Neural progenitor cell (in vitro differentiated cells): ENCODE measurements around the gene JMJD4. TPM values are rescaled to one million over a fixed set of nuclear protein-coding genes. Genes with fewer than 3 reads are reported as not detected.

Experiments
- DNase-seq: peaks from one replicate; pipeline ENCODE4 v3.0.0-alpha.2; 2016; ENCODE audit warnings: low spot score
- H2AFZ ChIP-seq: fragments of 200-600 bp; sonication (generic); replicated peaks from 2 replicates; pipeline ENCODE4 v1.6.1; 2016; ENCODE audit warnings: antibody characterized with exemption
- H3F3A ChIP-seq: fragments of 200-600 bp; sonication (generic); 2 replicates; pipeline ENCODE4 v1.6.1; 2016; ENCODE audit warnings: antibody characterized with exemption, low read depth
- H3K27ac ChIP-seq: fragments of 200-600 bp; sonication (generic); 2 replicates; pipeline ENCODE4 v1.5.1; 2016; ENCODE audit warnings: mild to moderate bottlenecking
- H3K27me3 ChIP-seq: fragments of 200-600 bp; sonication (generic); 2 replicates; pipeline ENCODE4 v1.6.1; 2016; ENCODE audit warnings: mild to moderate bottlenecking, moderate library complexity
- H3K36me3 ChIP-seq: fragments of 200-600 bp; sonication (generic); 2 replicates; pipeline ENCODE4 v1.5.1; 2016
- H3K4me1 ChIP-seq: fragments of 200-600 bp; sonication (generic); 2 replicates; pipeline ENCODE4 v1.6.1; 2016; ENCODE audit warnings: mixed run types
- H3K4me2 ChIP-seq: fragments of 200-600 bp; sonication (generic); 2 replicates; pipeline ENCODE4 v1.6.1; 2016
- H3K4me3 ChIP-seq: fragments of 200-600 bp; sonication (generic); 2 replicates; pipeline ENCODE4 v1.5.1; 2016
- H3K79me2 ChIP-seq: fragments of 200-600 bp; sonication (generic); 2 replicates; pipeline ENCODE4 v1.6.1; 2016; ENCODE audit warnings: low read depth
- H3K9ac ChIP-seq: fragments of 200-600 bp; sonication (generic); 2 replicates; pipeline ENCODE4 v1.6.1; 2016
- H3K9me3 ChIP-seq: fragments of 200-600 bp; sonication (generic); 2 replicates; pipeline ENCODE4 v1.5.1; 2016; ENCODE audit warnings: low read depth
- H4K20me1 ChIP-seq: fragments of 200-600 bp; sonication (generic); 2 replicates; pipeline ENCODE4 v1.6.1; 2016; ENCODE audit warnings: low read depth
- H3K27ac Mint-ChIP-seq: 3 replicates; pipeline ENCODE4 v1.8.0; 2021; ENCODE audit warnings: mixed read lengths
- H3K27me3 Mint-ChIP-seq: 2 replicates; pipeline ENCODE4 v1.8.0; 2022; ENCODE audit warnings: low read depth, mild to moderate bottlenecking, inconsistent platforms, moderate library complexity, mixed read lengths; ENCODE audit not compliant: insufficient read depth
- H3K36me3 Mint-ChIP-seq: 3 replicates; pipeline ENCODE4 v1.8.0; 2021; ENCODE audit warnings: mixed read lengths
- H3K4me1 Mint-ChIP-seq: 3 replicates; pipeline ENCODE4 v1.8.0; 2021; ENCODE audit warnings: mixed read lengths
- H3K4me3 Mint-ChIP-seq: 3 replicates; pipeline ENCODE4 v1.8.0; 2021; ENCODE audit warnings: mild to moderate bottlenecking, moderate library complexity, mixed read lengths
- H3K9me3 Mint-ChIP-seq: 3 replicates; pipeline ENCODE4 v1.8.0; 2020; ENCODE audit warnings: mixed read lengths
- CTCF ChIP-seq: fragments of 200-600 bp; sonication (generic); IDR thresholded peaks from 2 replicates; pipeline ENCODE4 v1.5.1; 2017; ENCODE audit warnings: antibody characterized with exemption, mild to moderate bottlenecking
- EZH2 ChIP-seq: fragments of 200-600 bp; sonication (generic); IDR thresholded peaks from 2 replicates; pipeline ENCODE4 v1.6.1; 2017; ENCODE audit warnings: antibody characterized with exemption, mild to moderate bottlenecking, moderate library complexity
- EZH2phosphoT487 ChIP-seq: fragments of 200-600 bp; sonication (generic); IDR thresholded peaks from 2 replicates; pipeline ENCODE4 v1.6.1; 2017; ENCODE audit warnings: antibody characterized with exemption
- total RNA-seq: library from RNA; depleted of rRNA; stranded (reverse); fragments of >200 nt; gene quantifications from 2 replicates; pipeline ENCODE4 v1.2.3, GENCODE V29; 2015; ENCODE audit warnings: low replicate concordance

The JMJD4 gene
- total RNA-seq, 1 donor from 2014 or later: 7.5 TPM

- H3K9ac ChIP-seq: no peak overlapping the region
- Mint-ChIP-seq H3K4me3 (no peak overlapping the region), H3K36me3 (peaks cover 12% of the 10 kb centered on the region), H3K27me3 (no peaks in the 10 kb centered on the region), H3K4me1 (peaks cover 24% of the 10 kb centered on the region), H3K9me3 (no peaks in the 10 kb centered on the region), H3K27ac (no peak overlapping the region)
- H3K4me3 ChIP-seq: no peak overlapping the region
- no peaks in the 10 kb centered on the region for H3K79me2 ChIP-seq
- H3K27me3 ChIP-seq: no peaks in the 10 kb centered on the region
- no peak overlapping the region for H3K27ac ChIP-seq
- H3F3A ChIP-seq: no peaks in the 10 kb centered on the region
- H4K20me1 ChIP-seq: peaks cover 9% of the 10 kb centered on the region
- H3K4me2 ChIP-seq: no peak overlapping the region
- H3K36me3 ChIP-seq: no peaks in the 10 kb centered on the region
- DNase-seq: no peak
- no peak overlapping the region for H2AFZ ChIP-seq
- TF ChIP-seq EZH2phosphoT487 (no peak), EZH2 (no peak), CTCF (no peak)
- H3K4me1 ChIP-seq: no peaks in the 10 kb centered on the region
- H3K9me3 ChIP-seq: no peaks in the 10 kb centered on the region
These were observed 39.1 kb upstream of the JMJD4 start for GRCh38 chr1:227774051-227774731.

GRCh38 chr1:227773558-227773957 lies 38.5 kb upstream of the JMJD4 start:
- DNase-seq: no peak
- H3K4me1 ChIP-seq: no peaks in the 10 kb centered on the region
- peaks cover 24% of the 10 kb centered on the region for H3K4me1 Mint-ChIP-seq

GRCh38 chr1:227771771-227772170 lies 36.7 kb upstream of the JMJD4 start:
- H3K36me3 ChIP-seq: no peaks in the 10 kb centered on the region

More at GRCh38 chr1:227773558-227773957, 38.5 kb upstream of the JMJD4 start:
- H3K36me3 ChIP-seq: no peaks in the 10 kb centered on the region
- no peaks in the 10 kb centered on the region for H3K9me3 Mint-ChIP-seq
- no peak overlapping the region for H2AFZ ChIP-seq
- H3F3A ChIP-seq: no peaks in the 10 kb centered on the region
- no peak overlapping the region for H3K4me3 Mint-ChIP-seq
- H3K27me3 Mint-ChIP-seq: no peaks in the 10 kb centered on the region
- no peak for TF ChIP-seq EZH2
- TF ChIP-seq EZH2phosphoT487: no peak
- TF ChIP-seq CTCF: no peak
- no peak overlapping the region for H3K4me2 ChIP-seq
- peaks cover 12% of the 10 kb centered on the region for H3K36me3 Mint-ChIP-seq
- no peaks in the 10 kb centered on the region for H3K9me3 ChIP-seq
- H4K20me1 ChIP-seq: peaks cover 9% of the 10 kb centered on the region
- H3K27me3 ChIP-seq: no peaks in the 10 kb centered on the region
- no peak overlapping the region for H3K27ac ChIP-seq
- H3K4me3 ChIP-seq: no peak overlapping the region
- no peak overlapping the region for H3K27ac Mint-ChIP-seq
- no peaks in the 10 kb centered on the region for H3K79me2 ChIP-seq
- no peak overlapping the region for H3K9ac ChIP-seq

More at GRCh38 chr1:227771771-227772170, 36.7 kb upstream of the JMJD4 start:
- H3K9me3 ChIP-seq: no peaks in the 10 kb centered on the region
- no peak overlapping the region for H3K9ac ChIP-seq
- H3F3A ChIP-seq: no peaks in the 10 kb centered on the region
- H3K4me2 ChIP-seq: no peak overlapping the region
- no peak for DNase-seq
- H3K79me2 ChIP-seq: no peaks in the 10 kb centered on the region
- H3K27ac Mint-ChIP-seq: no peak overlapping the region
- H3K36me3 Mint-ChIP-seq: peaks cover 11% of the 10 kb centered on the region
- no peak overlapping the region for H2AFZ ChIP-seq
- peaks cover under 1% of the 10 kb centered on the region for H3K27me3 Mint-ChIP-seq
- H3K27me3 ChIP-seq: no peaks in the 10 kb centered on the region
- TF ChIP-seq EZH2: no peak
- TF ChIP-seq EZH2phosphoT487: no peak
- TF ChIP-seq CTCF: no peak
- no peaks in the 10 kb centered on the region for H3K9me3 Mint-ChIP-seq
- H3K4me3 Mint-ChIP-seq: no peak overlapping the region
- H3K4me1 Mint-ChIP-seq: peaks cover 20% of the 10 kb centered on the region
- no peaks in the 10 kb centered on the region for H3K4me1 ChIP-seq
- no peak overlapping the region for H3K4me3 ChIP-seq
- peaks cover 9% of the 10 kb centered on the region for H4K20me1 ChIP-seq
- H3K27ac ChIP-seq: no peak overlapping the region
